H1 (cell line): ENCODE data around the gene ACOT11. TPM values are rescaled to one million over a fixed set of nuclear protein-coding genes. Genes with fewer than 3 reads are reported as not detected.

Experiments used
- CTCF ChIA-PET: fragments of 300-600 bp; sonication (Branson Sonifier 250); formaldehyde crosslinking; loops from one replicate; lab custom pipeline; 2021; ENCODE audit not compliant: partially characterized antibody; lab: Charles Lee
- POLR2A ChIA-PET: fragments of 300-600 bp; sonication (Branson Sonifier 250); formaldehyde crosslinking; loops from one replicate; lab custom pipeline; 2021; ENCODE audit warnings: inconsistent platforms; ENCODE audit not compliant: partially characterized antibody; lab: Charles Lee
- DNase-seq, 2 experiments: peaks; one replicate each; pipeline versions ENCODE4 v3.0.0 to v3.0.0-alpha.2; 2010 to 2022; ENCODE audit warnings: low spot score in 2 of 2, low read depth in 1 of 2, mixed read lengths in 1 of 2
- FAIRE-seq: peaks from 2 replicates; lab custom pipeline; 2011; peaks lifted over from hg19 to GRCh38; lab: Jason Lieb, UNC
- H2AFZ ChIP-seq: 2 replicates; pipeline ENCODE4 v1.8.1; 2012; ENCODE audit warnings: low read length, inconsistent platforms
- H2AK5ac ChIP-seq: 2 replicates; pipeline ENCODE4 v1.6.1; 2013; ENCODE audit warnings: low read depth, low read length
- H2BK120ac ChIP-seq: replicated peaks from 2 replicates; pipeline ENCODE3; 2013; ENCODE audit warnings: low read depth, low read length, inconsistent platforms
- H2BK12ac ChIP-seq: 2 replicates; pipeline ENCODE4 v1.6.1; 2013; ENCODE audit warnings: low read depth, low read length
- H2BK15ac ChIP-seq: 2 replicates; pipeline ENCODE4 v1.6.1; 2013; ENCODE audit warnings: low read length
- H2BK20ac ChIP-seq: 2 replicates; pipeline ENCODE4 v1.6.1; 2013; ENCODE audit warnings: low read length
- H2BK5ac ChIP-seq: 2 replicates; pipeline ENCODE4 v1.6.1; 2013; ENCODE audit warnings: low read depth, low read length
- H3K14ac ChIP-seq: 2 replicates; pipeline ENCODE4 v1.6.1; 2013; ENCODE audit warnings: inconsistent platforms; ENCODE audit not compliant: insufficient read length
- H3K18ac ChIP-seq: 2 replicates; pipeline ENCODE4 v1.6.1; 2013; ENCODE audit warnings: low read length; ENCODE audit errors: extremely low read depth
- H3K23ac ChIP-seq: 2 replicates; pipeline ENCODE4 v1.6.1; 2013; ENCODE audit warnings: inconsistent platforms; ENCODE audit not compliant: insufficient read length
- H3K23me2 ChIP-seq: 2 replicates; pipeline ENCODE4 v1.6.1; 2013; ENCODE audit warnings: low read depth, low read length
- H3K27ac ChIP-seq: 2 replicates; pipeline ENCODE4 v1.6.1; 2011; ENCODE audit warnings: low read depth, low read length, inconsistent platforms
- H3K27me3 ChIP-seq, 4 experiments: replicated peaks in 1 of 4; 1 replicate in 1 of 4; 2 replicates in 3 of 4; pipeline versions ENCODE4 v1.6.1 to v1.8.1; 2011 to 2013; ENCODE audit warnings: low read length in 3 of 4, mild to moderate bottlenecking in 3 of 4, inconsistent platforms in 2 of 4, mixed read lengths in 2 of 4, moderate library complexity in 1 of 4; ENCODE audit not compliant: control insufficient read depth in 3 of 4, insufficient read depth in 3 of 4; ENCODE audit errors: extremely low read depth in 1 of 4
- H3K36me3 ChIP-seq, 4 experiments: 2 replicates each; pipeline versions ENCODE4 v1.6.1 to v1.8.1; 2011 to 2013; ENCODE audit warnings: mild to moderate bottlenecking in 4 of 4, low read length in 3 of 4, moderate library complexity in 2 of 4, control low read depth in 1 of 4, inconsistent platforms in 1 of 4; ENCODE audit not compliant: insufficient read depth in 4 of 4, control insufficient read depth in 2 of 4
- H3K4ac ChIP-seq: replicated peaks from 2 replicates; pipeline ENCODE3; 2013; ENCODE audit warnings: low read length, low read depth, mixed read lengths, inconsistent platforms; ENCODE audit not compliant: insufficient read length
- H3K4me1 ChIP-seq, 4 experiments: replicated peaks in 1 of 4; 1 replicate in 1 of 4; 2 replicates in 3 of 4; pipeline versions ENCODE4 v1.6.1 to v1.8.1; 2011 to 2013; ENCODE audit warnings: low read length in 3 of 4, inconsistent platforms in 2 of 4, mixed read lengths in 1 of 4; ENCODE audit not compliant: insufficient read depth in 4 of 4, control insufficient read depth in 3 of 4
- H3K4me2 ChIP-seq, 2 experiments: 2 replicates each; pipeline versions ENCODE4 v1.6.1 to v1.8.1; 2011 to 2013; ENCODE audit warnings: low read depth in 2 of 2, low read length in 2 of 2, control low read depth in 1 of 2, inconsistent platforms in 1 of 2, mild to moderate bottlenecking in 1 of 2; ENCODE audit not compliant: insufficient read depth in 1 of 2
- H3K4me3 ChIP-seq, 4 experiments: fragments of 200-600, 300-600 bp in 1 of 4; sonication (generic), shearing (Covaris generic), sonication (Bioruptor Twin) in 1 of 4; 2 replicates each; pipeline versions ENCODE4 v1.5.1 to v1.8.1; 2011 to 2016; ENCODE audit warnings: low read length in 4 of 4, low read depth in 3 of 4, control low read depth in 2 of 4, inconsistent platforms in 2 of 4, mild to moderate bottlenecking in 2 of 4, mixed read lengths in 1 of 4, moderate library complexity in 1 of 4; ENCODE audit not compliant: insufficient read depth in 2 of 4; ENCODE audit errors: extremely low read depth in 1 of 4
- H3K56ac ChIP-seq: replicated peaks from 2 replicates; pipeline ENCODE3; 2013; ENCODE audit warnings: low read depth, mild to moderate bottlenecking, mixed read lengths, low read length, inconsistent platforms; ENCODE audit not compliant: insufficient read length
- H3K79me1 ChIP-seq: 2 replicates; pipeline ENCODE4 v1.6.1; 2013; ENCODE audit warnings: low read depth, low read length, control low read depth
- H3K79me2 ChIP-seq, 2 experiments: 2 replicates each; pipeline versions ENCODE4 v1.6.1 to v1.8.1; 2012 to 2013; ENCODE audit warnings: low read length in 2 of 2, mild to moderate bottlenecking in 2 of 2, inconsistent platforms in 1 of 2; ENCODE audit not compliant: insufficient read depth in 2 of 2, control insufficient read depth in 1 of 2
- H3K9ac ChIP-seq, 4 experiments: replicated peaks in 1 of 4; 1 replicate in 1 of 4; 2 replicates in 3 of 4; pipeline versions ENCODE4 v1.6.1 to v1.8.1; 2011 to 2013; ENCODE audit warnings: low read depth in 3 of 4, low read length in 3 of 4, control low read depth in 2 of 4, mild to moderate bottlenecking in 2 of 4, moderate library complexity in 2 of 4, inconsistent platforms in 1 of 4; ENCODE audit errors: extremely low read depth in 1 of 4
- H3K9me3 ChIP-seq, 2 experiments: 2 replicates each; pipeline versions ENCODE4 v1.6.1 to v1.8.1; 2012 to 2013; ENCODE audit warnings: mild to moderate bottlenecking in 2 of 2, moderate library complexity in 2 of 2, control low read depth in 1 of 2, inconsistent platforms in 1 of 2, low read depth in 1 of 2, low read length in 1 of 2, mixed read lengths in 1 of 2; ENCODE audit not compliant: insufficient read depth in 2 of 2
- H4K20me1 ChIP-seq, 2 experiments: replicated peaks in 1 of 2; 2 replicates each; pipeline versions ENCODE3 to v1.8.1; 2011 to 2013; ENCODE audit warnings: inconsistent platforms in 2 of 2, low read length in 2 of 2, mild to moderate bottlenecking in 1 of 2; ENCODE audit not compliant: insufficient read depth in 2 of 2, control insufficient read depth in 1 of 2
- H4K5ac ChIP-seq: 2 replicates; pipeline ENCODE4 v1.6.1; 2013; ENCODE audit warnings: low read length, low read depth, mixed read lengths, inconsistent platforms; ENCODE audit not compliant: insufficient read length
- H4K8ac ChIP-seq: 2 replicates; pipeline ENCODE4 v1.8.0; 2013; ENCODE audit warnings: mild to moderate bottlenecking, moderate library complexity, low read length, inconsistent platforms; ENCODE audit not compliant: insufficient read depth; ENCODE audit errors: extremely low read depth
- H4K91ac ChIP-seq: replicated peaks from 2 replicates; pipeline ENCODE3; 2013; ENCODE audit warnings: low read length, mixed read lengths, inconsistent platforms; ENCODE audit not compliant: insufficient read length
- BACH1 ChIP-seq: IDR thresholded peaks from 2 replicates; pipeline ENCODE4 v1.6.1; 2012; ENCODE audit warnings: low read length, improper control_type of control experiment
- CEBPB ChIP-seq: IDR thresholded peaks from 2 replicates; pipeline ENCODE4 v1.6.1; 2012; ENCODE audit warnings: low read depth, low read length
- JUN ChIP-seq: IDR thresholded peaks from 2 replicates; pipeline ENCODE4 v1.6.1; 2011; ENCODE audit warnings: low read depth, mild to moderate bottlenecking, improper control_type of control experiment, low read length
- MAFK ChIP-seq: IDR thresholded peaks from 2 replicates; pipeline ENCODE4 v1.6.1; 2012; ENCODE audit warnings: low read depth, mild to moderate bottlenecking, improper control_type of control experiment, low read length
- POU5F1 ChIP-seq: IDR thresholded peaks from 2 replicates; pipeline ENCODE4 v1.6.1; 2011; ENCODE audit warnings: low read depth, mild to moderate bottlenecking, low read length, moderate library complexity
- SRF ChIP-seq: IDR thresholded peaks from 2 replicates; pipeline ENCODE4 v1.6.1; 2011; ENCODE audit warnings: mild to moderate bottlenecking, low read depth, low read length, moderate library complexity
- WGBS, 2 experiments: shearing (Covaris generic) in 1 of 2; methylation state at CpG; one replicate each; pipeline versions ENCODE4 v1.1.6 to v1.1.7; 2013 to 2015; ENCODE audit warnings: low lambda C conversion rate in 2 of 2, mixed read lengths in 2 of 2, inconsistent platforms in 1 of 2, low coverage in 1 of 2, missing lambda C conversion rate in 1 of 2; ENCODE audit not compliant: insufficient replicate concordance in 2 of 2, insufficient coverage in 1 of 2, insufficient read length in 1 of 2; ENCODE audit errors: extremely low coverage in 1 of 2, missing lambda C conversion rate in 1 of 2; 5-methylcytosine and 5-hydroxymethylcytosine counted together
- polyA plus RNA-seq, 7 experiments: library from polyadenylated mRNA; depleted of rRNA in 3 of 7; stranded (reverse) in 5 of 7; unstranded in 2 of 7; fragments of >200 nt in 5 of 7; fragments of 200-250 nt in 2 of 7; gene quantifications; 1 replicate in 5 of 7; 2 replicates in 1 of 7; 4 replicates in 1 of 7; pipeline versions ENCODE4 v1.2.1 to v1.2.3, GENCODE V29; 2011 to 2013; ENCODE audit warnings: missing spikeins in 2 of 7, mixed read lengths in 2 of 7
- total RNA-seq: library from RNA; stranded (reverse); fragmentation: NEBNext Ultra II Directional; extraction: Animal tissue kit (Norgen Biotek cat#: 25700); gene quantifications from 2 replicates; pipeline ENCODE4 v1.2.1, GENCODE V29; 2021

ACOT11 gene
- total and polyA plus RNA-seq, 2 of the 8 experiments (the other 6 are each of a cell fraction or from before 2014, with no cell fraction given) = 3.8 to 4.5 TPM

DNA sequence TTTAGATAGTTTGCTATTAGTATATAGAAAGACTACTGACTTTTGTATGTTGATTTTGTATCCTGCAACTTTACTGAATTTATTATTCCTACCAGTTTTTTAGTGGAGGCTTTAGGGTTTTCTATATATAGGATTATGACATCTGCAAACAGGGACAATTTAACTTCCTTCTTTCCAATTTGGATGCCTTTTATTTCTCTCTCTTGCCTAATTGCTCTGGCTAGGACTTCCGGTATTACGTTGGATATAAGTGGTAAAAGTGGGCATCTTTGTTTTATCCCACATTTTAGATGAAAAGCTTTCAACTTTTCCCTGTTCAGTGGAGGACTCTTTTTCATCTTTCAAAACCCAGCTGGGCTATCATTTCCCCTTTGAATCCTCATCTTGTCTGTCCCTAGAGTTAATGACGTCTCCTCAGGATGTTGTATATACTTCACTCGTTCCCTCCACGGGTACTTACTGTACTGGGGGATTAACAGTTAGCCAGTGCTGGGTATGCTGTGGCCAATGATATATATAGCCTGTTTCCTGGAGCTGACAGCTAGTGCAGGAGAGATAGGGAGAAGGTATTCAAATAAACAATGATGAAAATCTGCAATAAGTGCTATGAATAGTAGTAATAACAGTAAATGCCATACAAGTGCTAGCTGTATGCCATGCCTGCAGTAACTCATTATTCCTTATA lies 9.8 kb downstream of the ACOT11 start:
- no peak for TF ChIP-seq BACH1
- TF ChIP-seq JUN = no peak
- no peak for TF ChIP-seq CEBPB
- TF ChIP-seq MAFK = no peak
- no peak for TF ChIP-seq SRF
- no peak for TF ChIP-seq POU5F1
- WGBS, 2 experiments = 88% methylated on average over 5 of the region's 5 CpGs; no CpG with 5 or more reads in 1 of the 2 experiments
- Histone ChIP-seq H3K9ac (no peak overlapping the region), H3K27me3 (no peaks in the 10 kb centered on the region), H3K4me3 (no peak overlapping the region), H3K23me2 (no peaks in the 10 kb centered on the region; the same call in 1 of the 2 replicates), H4K91ac (no peak overlapping the region), H3K14ac (no peak overlapping the region), H3K18ac (no peak overlapping the region), H2BK12ac (no peak overlapping the region), H4K20me1 (no peaks in the 10 kb centered on the region), H3K4ac (no peak overlapping the region), H3K9me3 (peaks cover 0 to under 1% of the 10 kb centered on the region in 2 experiments; a peak in 1 of 4 replicates), H2AK5ac (no peak overlapping the region), H2AFZ (no peak overlapping the region), H3K27ac (no peak overlapping the region), H3K4me1 (no peaks in the 10 kb centered on the region), H3K36me3 (no peaks in the 10 kb centered on the region), H2BK20ac (no peak overlapping the region), H2BK5ac (no peak overlapping the region), H4K5ac (no peak overlapping the region), H3K56ac (no peak overlapping the region), H4K8ac (no peak overlapping the region), H2BK120ac (no peak overlapping the region), H3K4me2 (no peak overlapping the region), H3K79me1 (no peaks in the 10 kb centered on the region), H3K79me2 (no peaks in the 10 kb centered on the region), H2BK15ac (no peak overlapping the region), H3K23ac (no peak overlapping the region)
- FAIRE-seq (no peak), DNase-seq (no peak)
- ChIA-PET POLR2A (interaction anchor here (0.9 to 2.0 kb wide), 3 partner anchors 8 to 12 kb away, joined by 3 to 9 read pairs (median 4); no protein-coding TSS in a partner anchor), CTCF (interaction anchor here (0.7 to 3.7 kb wide), 8 partner anchors 10 to 251 kb away, joined by 3 to 19 read pairs (median 3); partner anchors contain the start of gene ACOT11)
